Natural killer cell treated with Interleukin-12 subunit alpha and Interleukin-12 subunit beta and Interleukin-15 and Interleukin-18, amount 100 ng/mL, for 72 hours (primary cell): ENCODE data around the gene FBXO17. TPM values are rescaled to one million over a fixed set of nuclear protein-coding genes. Genes with fewer than 3 reads are reported as not detected.

Source experiments
- ATAC-seq, 2 donors: fragments of 150-1000 bp; cut with Tn5 transposase in 1 of 2; sonication (Bioruptor Pico), chemical (Tn5 transposase) in 1 of 2; 2 replicates each; pipeline ENCODE4 v1.10.0; 2021
- DNase-seq: peaks from one replicate; pipeline ENCODE4 v3.0.0; 2022; ENCODE audit warnings: low spot score
- H3K27ac Mint-ChIP-seq, 2 donors: 1 replicate in 1 of 2; 2 replicates in 1 of 2; pipeline ENCODE4 v1.8.0; 2022; ENCODE audit warnings: mixed read lengths in 2 of 2, mild to moderate bottlenecking in 1 of 2, moderate library complexity in 1 of 2
- H3K27me3 Mint-ChIP-seq, 2 donors: 1 replicate in 1 of 2; 2 replicates in 1 of 2; pipeline ENCODE4 v1.8.0; 2022; ENCODE audit warnings: mixed read lengths in 2 of 2
- H3K36me3 Mint-ChIP-seq: one replicate; pipeline ENCODE4 v1.8.0; 2022; ENCODE audit warnings: mixed read lengths
- H3K4me1 Mint-ChIP-seq, 2 donors: 1 replicate in 1 of 2; 2 replicates in 1 of 2; pipeline ENCODE4 v1.8.0; 2022; ENCODE audit warnings: low read depth in 2 of 2, mixed read lengths in 2 of 2, mild to moderate bottlenecking in 1 of 2
- H3K4me3 Mint-ChIP-seq: one replicate; pipeline ENCODE4 v1.8.0; 2022; ENCODE audit warnings: mixed read lengths
- H3K9me3 Mint-ChIP-seq: 2 replicates; pipeline ENCODE4 v1.8.0; 2022; ENCODE audit warnings: mixed read lengths
- total RNA-seq, 2 donors: library from RNA; stranded (reverse); gene quantifications; one replicate each; pipeline ENCODE4 v1.2.3, GENCODE V29; 2022

Gene FBXO17
- total RNA-seq, 2 donors from 2014 or later = not detected

DNA sequence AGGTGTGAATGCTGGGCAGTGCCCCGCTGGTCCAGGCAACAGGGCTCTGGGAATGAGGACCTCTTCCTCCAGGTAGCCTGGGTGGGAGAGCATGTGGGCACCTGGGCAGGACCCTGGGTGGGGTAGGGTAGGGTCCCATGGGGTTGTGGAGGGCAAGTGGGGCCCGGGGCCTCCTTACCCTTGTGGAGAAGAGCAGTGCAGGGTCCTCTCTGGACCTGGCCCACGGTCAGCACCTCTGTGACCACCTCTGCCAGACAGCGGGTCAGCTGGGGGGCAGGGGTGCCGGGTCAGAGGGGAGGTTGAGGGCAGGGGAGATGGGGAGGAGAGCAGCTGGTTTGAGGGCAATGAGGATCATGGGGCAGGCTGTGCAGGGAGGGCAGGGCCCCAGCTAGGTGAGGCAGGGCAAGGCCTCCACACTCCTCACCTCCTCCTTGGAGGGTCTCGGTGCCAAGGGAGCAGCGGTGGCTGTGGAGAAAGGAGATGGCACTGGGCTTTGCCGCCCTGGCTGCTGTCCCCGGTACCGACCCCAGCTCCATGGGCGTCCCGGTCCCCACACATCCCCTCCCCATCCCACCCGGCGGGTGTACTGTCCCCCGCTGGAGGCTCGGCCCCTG, 64.0 kb downstream of the FBXO17 start:
- Mint-ChIP-seq H3K27me3 (no peaks in the 10 kb centered on the region), H3K4me3 (no peak overlapping the region), H3K9me3 (no peaks in the 10 kb centered on the region), H3K36me3 (peaks cover 6% of the 10 kb centered on the region), H3K27ac (no peak overlapping the region), H3K4me1 (peaks cover 4 to 27% of the 10 kb centered on the region in 2 donors)
- ATAC-seq (peak in 1 of 2 donors; percentile 21), DNase-seq (no peak)

DNA sequence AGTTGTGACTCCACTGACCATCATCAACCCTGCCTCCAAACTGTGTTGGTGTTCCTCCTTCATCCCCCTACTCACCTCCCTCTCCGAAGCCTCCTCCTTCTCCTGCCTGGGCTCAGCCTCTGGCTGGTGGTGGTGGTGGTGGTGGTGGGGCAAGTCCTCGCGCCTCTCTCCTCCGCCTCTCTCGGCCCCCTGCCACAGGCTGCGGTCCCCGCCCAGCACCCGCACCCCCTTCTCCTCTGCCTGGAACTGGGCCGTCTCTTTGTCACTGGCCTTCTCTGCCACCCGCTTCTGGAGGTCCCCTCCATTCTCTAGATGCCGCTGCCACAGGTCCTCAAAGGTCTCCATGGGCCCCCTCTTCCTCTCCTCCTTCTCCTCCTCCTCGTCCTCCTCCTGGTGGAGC, 65.1 kb downstream of the FBXO17 start:
- H3K27ac Mint-ChIP-seq = peak overlapping the region in 1 of 2 donors; percentile 45
- H3K4me1 Mint-ChIP-seq = peaks cover 4 to 27% of the 10 kb centered on the region in 2 donors
- no peak for DNase-seq
- no peak overlapping the region for H3K4me3 Mint-ChIP-seq
- no peaks in the 10 kb centered on the region for H3K9me3 Mint-ChIP-seq
- peaks cover 6% of the 10 kb centered on the region for H3K36me3 Mint-ChIP-seq
- no peak for ATAC-seq
- H3K27me3 Mint-ChIP-seq = no peaks in the 10 kb centered on the region

DNA sequence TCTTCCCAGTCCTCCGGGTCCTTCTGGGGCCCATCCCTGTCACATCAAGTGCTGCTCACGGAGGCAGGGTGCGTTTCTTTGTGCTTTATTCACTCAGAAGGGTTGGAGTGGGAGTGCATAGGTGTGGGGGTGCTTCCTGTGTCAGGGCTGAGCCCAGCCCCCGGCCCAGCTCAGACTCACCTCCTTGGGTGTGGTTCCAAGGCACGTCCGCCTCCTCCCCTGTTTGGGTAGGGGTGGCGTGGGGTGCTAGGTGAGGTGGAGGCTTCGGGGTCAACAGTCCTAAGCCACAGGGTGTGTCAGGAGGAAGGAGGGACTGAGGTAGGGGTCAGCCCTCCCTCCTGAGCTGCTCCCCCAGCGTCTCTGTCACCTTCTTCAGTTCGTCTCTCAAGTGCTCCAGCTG, 66.6 kb downstream of the FBXO17 start:
- H3K4me1 Mint-ChIP-seq = peaks cover 11 to 34% of the 10 kb centered on the region in 2 donors
- no peak overlapping the region for H3K4me3 Mint-ChIP-seq
- H3K9me3 Mint-ChIP-seq = no peaks in the 10 kb centered on the region
- peak overlapping the region in 1 of 2 donors; percentile 67 for H3K27ac Mint-ChIP-seq
- H3K36me3 Mint-ChIP-seq = peaks cover 14% of the 10 kb centered on the region
- ATAC-seq (no peak), DNase-seq (no peak)
- no peaks in the 10 kb centered on the region for H3K27me3 Mint-ChIP-seq

DNA sequence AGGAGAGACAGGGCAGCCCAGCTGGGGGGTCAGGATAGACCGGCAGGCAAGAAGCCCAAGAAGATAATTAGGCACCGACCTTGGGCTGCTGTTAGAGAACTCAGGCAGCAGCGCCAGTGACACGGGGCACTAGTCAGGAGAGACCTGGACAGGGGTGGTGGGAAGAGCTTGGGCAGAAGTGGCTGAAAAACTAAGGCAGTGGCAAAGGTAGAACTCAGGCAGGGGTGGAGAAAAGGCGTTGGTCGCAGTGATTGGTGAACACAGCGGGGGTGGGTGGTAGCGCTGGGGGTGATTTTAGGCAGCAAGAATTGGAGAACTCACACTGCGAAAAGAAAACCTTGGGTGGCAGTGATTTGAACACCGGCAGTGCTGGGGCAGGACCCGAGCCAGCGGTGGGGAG, 67.9 kb downstream of the FBXO17 start:
- Mint-ChIP-seq H3K4me3 (no peak overlapping the region), H3K27me3 (no peaks in the 10 kb centered on the region), H3K27ac (no peak overlapping the region), H3K9me3 (no peaks in the 10 kb centered on the region), H3K4me1 (peaks cover 7 to 32% of the 10 kb centered on the region in 2 donors), H3K36me3 (peaks cover 14% of the 10 kb centered on the region)
- no peak for DNase-seq
- no peak for ATAC-seq

DNA sequence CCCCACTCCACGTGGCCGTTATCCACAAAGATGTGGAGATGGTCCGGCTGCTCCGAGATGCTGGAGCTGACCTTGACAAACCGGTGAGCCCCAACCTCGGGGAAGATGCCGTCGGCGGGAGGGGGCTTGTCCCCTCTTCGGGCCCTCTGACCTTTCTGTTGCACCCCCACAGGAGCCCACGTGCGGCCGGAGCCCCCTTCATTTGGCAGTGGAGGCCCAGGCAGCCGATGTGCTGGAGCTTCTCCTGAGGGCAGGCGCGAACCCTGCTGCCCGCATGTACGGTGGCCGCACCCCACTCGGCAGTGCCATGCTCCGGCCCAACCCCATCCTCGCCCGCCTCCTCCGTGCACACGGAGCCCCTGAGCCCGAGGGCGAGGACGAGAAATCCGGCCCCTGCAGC, 68.3 kb downstream of the FBXO17 start:
- peaks cover 14% of the 10 kb centered on the region for H3K36me3 Mint-ChIP-seq
- DNase-seq (no peak), ATAC-seq (no peak)
- H3K4me3 Mint-ChIP-seq = no peak overlapping the region
- peaks cover 7 to 29% of the 10 kb centered on the region in 2 donors for H3K4me1 Mint-ChIP-seq
- no peaks in the 10 kb centered on the region for H3K9me3 Mint-ChIP-seq
- no peak overlapping the region for H3K27ac Mint-ChIP-seq
- no peaks in the 10 kb centered on the region for H3K27me3 Mint-ChIP-seq

DNA sequence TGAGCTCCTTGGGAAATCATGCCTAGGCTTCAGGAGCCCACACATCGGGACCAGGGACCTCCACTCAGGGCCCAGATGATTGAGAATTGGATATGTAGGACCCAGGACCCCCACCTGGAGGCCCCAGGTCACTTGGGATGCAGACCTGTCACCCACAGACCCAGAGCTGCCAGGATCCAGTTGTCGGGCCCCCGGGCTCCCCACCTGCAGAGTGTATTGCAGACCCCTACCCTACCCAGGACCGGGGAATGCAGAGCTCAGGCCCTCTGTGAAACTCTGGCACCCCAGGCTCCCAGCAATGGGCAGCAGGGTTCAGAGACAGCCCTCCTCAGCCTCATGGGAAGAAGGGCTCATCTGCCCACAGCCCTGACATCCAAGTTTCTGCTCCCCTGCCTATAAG, 69.9 kb downstream of the FBXO17 start:
- Mint-ChIP-seq H3K4me3 (no peak overlapping the region), H3K4me1 (peaks cover 12 to 36% of the 10 kb centered on the region in 2 donors), H3K36me3 (peaks cover 17% of the 10 kb centered on the region), H3K27me3 (no peaks in the 10 kb centered on the region), H3K9me3 (no peaks in the 10 kb centered on the region), H3K27ac (no peak overlapping the region)
- DNase-seq = no peak
- ATAC-seq = no peak

DNA sequence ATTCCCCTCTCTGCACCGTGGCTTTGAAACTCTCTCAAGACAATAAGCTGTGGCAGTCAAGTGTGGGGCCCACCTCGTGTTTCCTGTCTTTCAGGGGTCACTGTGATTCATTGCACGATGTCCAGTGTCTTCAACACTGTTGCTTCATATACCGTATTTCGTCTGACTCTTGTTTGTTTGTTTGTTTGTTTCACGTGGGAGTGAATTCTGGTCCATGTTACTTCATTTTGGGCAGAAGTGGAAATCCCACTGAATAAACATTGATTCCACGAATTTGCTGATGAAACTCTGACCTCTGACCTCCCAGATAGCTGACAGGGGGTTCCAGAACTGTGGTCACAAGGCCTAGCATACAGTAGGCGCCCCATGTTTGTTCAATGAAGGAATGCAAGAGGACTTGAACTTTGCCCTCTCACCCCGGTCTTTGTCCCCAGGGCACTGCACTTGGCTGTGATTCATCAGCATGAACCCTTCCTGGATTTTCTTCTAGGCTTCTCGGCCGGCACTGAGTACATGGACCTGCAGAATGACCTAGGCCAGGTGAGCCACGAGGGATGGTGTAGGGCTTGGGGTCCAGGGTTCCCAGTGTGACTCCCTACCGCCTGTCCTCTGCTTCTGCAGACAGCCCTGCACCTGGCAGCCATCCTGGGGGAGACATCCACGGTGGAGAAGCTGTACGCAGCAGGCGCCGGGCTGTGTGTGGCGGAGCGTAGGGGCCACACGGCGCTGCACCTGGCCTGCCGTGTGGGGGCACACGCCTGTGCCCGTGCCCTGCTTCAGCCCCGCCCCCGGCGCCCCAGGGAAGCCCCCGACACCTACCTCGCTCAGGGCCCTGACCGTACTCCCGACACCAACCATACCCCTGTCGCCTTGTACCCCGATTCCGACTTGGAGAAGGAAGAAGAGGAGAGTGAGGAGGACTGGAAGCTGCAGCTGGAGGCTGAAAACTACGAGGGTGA, 70.7 kb downstream of the FBXO17 start:
- Mint-ChIP-seq H3K27me3 (no peaks in the 10 kb centered on the region), H3K9me3 (no peaks in the 10 kb centered on the region), H3K27ac (peak overlapping the region; percentile 15 to 29), H3K36me3 (peaks cover 23% of the 10 kb centered on the region), H3K4me3 (peak overlapping the region; percentile 19), H3K4me1 (peaks cover 18 to 38% of the 10 kb centered on the region in 2 donors)
- peak in 1 of 2 donors; percentile 41 for ATAC-seq
- no peak for DNase-seq

DNA sequence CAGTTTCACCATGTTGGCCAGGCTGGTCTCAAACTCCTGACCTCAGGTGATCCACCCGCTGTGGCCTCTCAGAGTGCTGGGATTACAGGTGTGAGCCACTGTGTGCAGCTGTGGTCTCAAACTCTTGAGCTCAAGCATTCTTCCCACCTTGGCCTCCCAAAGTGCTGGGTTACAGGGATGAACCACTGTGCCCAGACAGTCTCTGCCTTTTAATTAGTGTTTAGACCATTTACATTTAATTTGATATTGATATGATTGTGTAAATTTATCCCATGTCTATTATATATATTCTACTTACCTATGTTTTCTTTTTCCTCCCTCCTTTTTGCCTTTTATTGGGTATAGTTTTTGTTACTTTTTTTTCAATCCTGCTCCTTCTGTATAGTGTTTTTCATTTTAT, 73.9 kb downstream of the FBXO17 start:
- Mint-ChIP-seq H3K36me3 (peaks cover 17% of the 10 kb centered on the region), H3K4me3 (peak overlapping the region; percentile 97), H3K9me3 (no peaks in the 10 kb centered on the region), H3K27me3 (no peaks in the 10 kb centered on the region), H3K4me1 (peaks cover 43 to 45% of the 10 kb centered on the region in 2 donors), H3K27ac (peak overlapping the region; percentile 45 to 88)
- no peak for DNase-seq
- ATAC-seq = no peak

DNA sequence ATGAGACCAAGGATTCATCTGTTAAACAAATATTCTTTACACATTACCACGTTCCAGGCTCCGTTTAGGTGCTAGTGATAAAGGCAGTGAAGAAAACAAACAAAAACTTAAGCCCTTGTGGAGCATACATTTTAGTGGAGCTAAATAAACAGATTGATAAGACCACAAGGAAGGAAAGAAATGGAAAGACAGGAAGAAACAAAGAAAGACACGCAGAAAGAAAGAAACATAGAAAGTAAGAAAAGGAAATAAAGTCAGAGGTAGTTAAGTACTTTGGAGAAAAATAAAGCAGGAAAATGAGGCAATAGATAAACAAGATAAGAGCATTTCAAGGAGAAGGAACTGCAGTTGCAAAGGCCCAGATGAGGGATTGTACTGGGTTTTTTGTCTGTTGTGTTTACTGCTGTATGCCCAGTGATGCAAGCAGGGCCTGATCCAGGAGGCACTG, 74.8 kb downstream of the FBXO17 start:
- DNase-seq (no peak), ATAC-seq (no peak)
- Mint-ChIP-seq H3K4me3 (peak overlapping the region; percentile 97), H3K27ac (peak overlapping the region; percentile 88 to 94), H3K27me3 (no peaks in the 10 kb centered on the region), H3K36me3 (peaks cover 17% of the 10 kb centered on the region), H3K9me3 (no peaks in the 10 kb centered on the region), H3K4me1 (peaks cover 47% of the 10 kb centered on the region in 2 donors)

DNA sequence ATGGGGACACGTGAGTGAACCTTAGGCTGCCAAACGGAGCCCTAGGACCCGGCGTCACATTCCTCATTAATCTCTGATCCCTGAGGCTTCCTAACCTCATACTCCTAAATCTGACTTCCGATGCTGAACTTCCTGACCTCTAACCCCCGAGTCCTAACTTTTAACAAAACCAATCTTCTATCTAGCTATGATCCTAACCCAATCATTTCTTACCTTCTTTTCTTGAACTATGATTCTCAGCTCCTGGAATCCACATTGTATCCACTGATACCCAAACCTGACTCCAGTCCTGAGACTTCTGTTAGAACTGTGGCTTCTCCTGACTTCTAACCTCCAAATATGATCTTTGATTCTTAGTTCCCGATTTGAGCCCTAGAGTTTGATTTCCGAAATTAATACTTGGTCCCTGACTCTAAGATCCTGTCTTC, 75.3 kb downstream of the FBXO17 start:
- DNase-seq (no peak), ATAC-seq (no peak)
- peak overlapping the region; percentile 88 to 94 for H3K27ac Mint-ChIP-seq
- peaks cover 17% of the 10 kb centered on the region for H3K36me3 Mint-ChIP-seq
- H3K9me3 Mint-ChIP-seq = no peaks in the 10 kb centered on the region
- no peaks in the 10 kb centered on the region for H3K27me3 Mint-ChIP-seq
- peaks cover 52 to 53% of the 10 kb centered on the region in 2 donors for H3K4me1 Mint-ChIP-seq
- H3K4me3 Mint-ChIP-seq = peak overlapping the region; percentile 97

DNA sequence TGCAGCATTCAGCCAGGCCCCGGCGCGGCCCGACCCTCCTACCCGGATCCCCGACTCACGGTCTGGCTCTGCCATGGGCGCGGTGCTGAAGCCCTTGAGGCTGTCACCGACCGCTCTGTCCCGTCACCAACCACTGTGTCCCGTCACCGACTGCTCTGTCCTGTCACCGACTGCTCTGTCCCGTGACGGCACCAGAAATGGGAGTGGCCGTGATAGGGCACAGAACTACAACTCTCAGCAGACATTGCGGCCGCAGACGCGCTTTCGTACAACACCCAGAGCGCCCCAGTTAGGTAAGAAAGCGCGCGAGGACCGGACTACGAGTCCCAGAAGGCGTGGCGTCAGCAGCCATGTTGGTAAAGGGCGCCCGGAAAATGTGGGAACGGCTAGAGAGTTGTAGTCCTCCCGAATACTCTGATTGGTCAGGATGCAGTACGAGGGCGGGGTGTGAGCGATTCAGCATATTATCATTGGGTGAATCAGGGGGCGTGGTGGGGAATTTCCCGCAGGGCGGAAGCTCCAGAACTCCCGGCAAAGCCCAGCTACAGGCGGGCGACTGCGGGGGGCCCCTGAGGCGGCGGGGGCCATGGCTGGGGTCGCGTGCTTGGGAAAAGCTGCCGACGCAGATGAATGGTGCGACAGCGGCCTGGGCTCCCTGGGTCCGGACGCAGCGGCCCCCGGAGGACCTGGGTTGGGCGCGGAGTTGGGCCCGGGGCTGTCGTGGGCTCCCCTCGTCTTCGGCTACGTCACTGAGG, 75.9 kb downstream of the FBXO17 start, which contains the start of the genes NFKBIB and SIRT2:
NFKBIB (plus strand) TSS at position 523 of the 755 bp plus-strand sequence; CDS start at position 587, 64 bp downstream.
SIRT2 (minus strand) TSS at position 172 of the 755 bp plus-strand sequence; CDS start at position 75, 97 bp downstream.
- Mint-ChIP-seq H3K27ac (peak within 1 kb of the TSS; percentile 88 to 94), H3K36me3 (peaks cover 16% of the 10 kb centered on the region), H3K9me3 (no peaks in the 10 kb centered on the region), H3K27me3 (no peaks in the 10 kb centered on the region), H3K4me1 (peaks cover 53 to 55% of the 10 kb centered on the region in 2 donors), H3K4me3 (peak within 1 kb of the TSS; percentile 97)
- DNase-seq (peak; percentile 100), ATAC-seq (peak; percentile 96)

DNA sequence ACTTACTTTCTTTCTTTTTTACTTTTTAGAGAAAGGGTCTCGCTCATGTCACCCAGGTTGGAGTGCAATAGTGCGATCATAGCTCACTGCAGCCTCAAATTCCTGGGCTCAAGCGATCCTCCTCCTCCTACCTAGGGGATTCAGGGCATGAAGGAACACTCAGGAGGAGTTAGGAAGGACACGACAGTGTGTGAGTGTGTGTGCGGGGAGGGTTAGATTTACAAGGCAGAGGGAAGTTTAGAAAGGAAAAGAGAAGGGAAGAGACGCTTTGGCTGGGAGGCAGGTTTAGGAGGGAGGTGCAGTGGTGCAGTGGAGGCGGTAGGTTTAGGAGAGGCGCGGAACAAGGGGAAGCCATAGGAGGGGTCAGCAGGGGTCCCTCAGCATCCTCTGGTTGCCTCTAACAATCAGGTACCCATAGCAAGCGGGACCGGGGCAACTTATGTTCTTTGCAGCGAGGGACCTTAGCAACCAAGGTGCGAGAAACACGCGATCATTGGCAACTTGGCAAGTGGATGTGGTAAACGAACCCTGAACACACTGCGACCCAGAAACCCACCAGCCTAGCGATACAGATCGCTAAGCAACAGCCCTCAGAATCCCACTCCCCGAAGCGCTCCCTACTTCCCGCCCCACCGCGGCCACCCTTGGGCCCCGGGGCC, 76.6 kb downstream of the FBXO17 start:
- peaks cover 9% of the 10 kb centered on the region for H3K36me3 Mint-ChIP-seq
- H3K27me3 Mint-ChIP-seq = no peaks in the 10 kb centered on the region
- H3K27ac Mint-ChIP-seq = peak overlapping the region; percentile 88 to 94

DNA sequence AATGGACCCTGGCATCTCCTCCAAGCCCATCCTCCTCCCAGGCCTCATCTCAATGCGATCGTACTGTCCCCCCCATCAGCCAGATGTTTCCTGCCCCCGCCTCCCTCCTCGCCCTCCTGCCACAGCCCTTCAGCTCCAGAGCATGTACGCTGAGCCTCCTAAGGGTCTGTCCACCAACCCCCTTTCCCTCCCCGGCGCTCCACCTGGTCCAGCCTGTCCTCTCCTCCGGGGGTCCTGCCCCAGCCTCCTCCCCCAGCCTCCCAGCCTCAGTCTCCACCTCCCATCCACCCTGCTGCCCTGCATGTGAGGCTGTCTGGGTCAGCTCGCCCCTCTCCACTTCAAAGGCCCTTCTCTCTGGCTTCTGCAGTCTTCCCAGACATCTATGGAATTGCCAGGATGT, 80.6 kb downstream of the FBXO17 start:
- H3K27ac Mint-ChIP-seq = no peak overlapping the region

More for the DNA sequence above, 76.6 kb downstream of the FBXO17 start:
- peak overlapping the region; percentile 97 for H3K4me3 Mint-ChIP-seq
- no peak for DNase-seq
- no peak for ATAC-seq
- peaks cover 49 to 51% of the 10 kb centered on the region in 2 donors for H3K4me1 Mint-ChIP-seq
- H3K9me3 Mint-ChIP-seq = no peaks in the 10 kb centered on the region

More for the DNA sequence above, 80.6 kb downstream of the FBXO17 start:
- Mint-ChIP-seq H3K9me3 (no peaks in the 10 kb centered on the region), H3K36me3 (no peaks in the 10 kb centered on the region), H3K4me1 (peaks cover 34 to 39% of the 10 kb centered on the region in 2 donors), H3K4me3 (no peak overlapping the region), H3K27me3 (no peaks in the 10 kb centered on the region)
- ATAC-seq (no peak), DNase-seq (no peak)
